Neuronal stem cell (in vitro differentiated cells): ENCODE data around the gene ZDHHC11.
"Not testable (repeated sequence)": the region's sequence is repeated elsewhere in the genome, so short reads cannot be mapped to it uniquely, and the experiment has no call there.

ENCODE experiments used
- DNase-seq: peaks from one replicate; pipeline ENCODE4 v3.0.0-alpha.2; 2013; ENCODE audit warnings: low spot score
- H2AFZ ChIP-seq: one replicate; pipeline ENCODE4 v1.6.1; 2013; ENCODE audit warnings: mild to moderate bottlenecking, low read length, inconsistent platforms
- H2AK5ac ChIP-seq: 2 replicates; pipeline ENCODE4 v1.6.1; 2013; ENCODE audit warnings: low read depth, mild to moderate bottlenecking, inconsistent platforms, low read length, moderate library complexity, mixed read lengths
- H2BK120ac ChIP-seq: 2 replicates; pipeline ENCODE4 v1.6.1; 2013; ENCODE audit warnings: low read depth, mild to moderate bottlenecking, inconsistent platforms, low read length, moderate library complexity, mixed read lengths
- H2BK12ac ChIP-seq: one replicate; pipeline ENCODE4 v1.6.1; 2013; ENCODE audit warnings: low read length, inconsistent platforms
- H2BK15ac ChIP-seq: 2 replicates; pipeline ENCODE4 v1.6.1; 2013; ENCODE audit warnings: mild to moderate bottlenecking, low read length, inconsistent platforms, mixed read lengths
- H2BK5ac ChIP-seq: one replicate; pipeline ENCODE4 v1.6.1; 2013; ENCODE audit warnings: inconsistent platforms, mild to moderate bottlenecking, low read length, moderate library complexity
- H3K14ac ChIP-seq: one replicate; pipeline ENCODE4 v1.6.1; 2013; ENCODE audit warnings: low read length, inconsistent platforms
- H3K18ac ChIP-seq: 2 replicates; pipeline ENCODE4 v1.6.1; 2013; ENCODE audit warnings: low read length, inconsistent platforms
- H3K23ac ChIP-seq: 2 replicates; pipeline ENCODE4 v1.6.1; 2013; ENCODE audit warnings: low read depth, mild to moderate bottlenecking, mixed read lengths, low read length, inconsistent platforms; ENCODE audit not compliant: poor library complexity
- H3K27ac ChIP-seq: replicated peaks from 3 replicates; pipeline ENCODE4 v1.5.1; 2013; ENCODE audit warnings: low read length, inconsistent platforms
- H3K27me3 ChIP-seq, 3 experiments: 2 replicates each; pipeline ENCODE4 v1.6.1; 2013; ENCODE audit warnings: low read length in 3 of 3, mild to moderate bottlenecking in 2 of 3, inconsistent platforms in 1 of 3, low read depth in 1 of 3, mixed read lengths in 1 of 3, moderate library complexity in 1 of 3; ENCODE audit not compliant: control insufficient read depth in 3 of 3, insufficient read depth in 3 of 3
- H3K36me3 ChIP-seq, 2 donors: replicated peaks in 1 of 2; 2 replicates each; pipeline ENCODE4 v1.6.1; 2013; ENCODE audit warnings: low read length in 2 of 2; ENCODE audit not compliant: control insufficient read depth in 2 of 2, insufficient read depth in 2 of 2
- H3K4ac ChIP-seq: 2 replicates; pipeline ENCODE4 v1.6.1; 2013; ENCODE audit warnings: inconsistent platforms, mild to moderate bottlenecking, low read length, moderate library complexity
- H3K4me1 ChIP-seq, 2 donors: 1 replicate in 1 of 2; 2 replicates in 1 of 2; pipeline ENCODE4 v1.6.1; 2013; ENCODE audit warnings: low read length in 2 of 2, low read depth in 1 of 2; ENCODE audit not compliant: control insufficient read depth in 2 of 2, insufficient read depth in 1 of 2
- H3K4me2 ChIP-seq: one replicate; pipeline ENCODE4 v1.6.1; 2013; ENCODE audit warnings: mild to moderate bottlenecking, low read length, inconsistent platforms; ENCODE audit not compliant: insufficient read depth, poor library complexity, severe bottlenecking
- H3K4me3 ChIP-seq, 2 donors: 2 replicates each; pipeline ENCODE4 v1.5.1; 2013; ENCODE audit warnings: low read length in 2 of 2, mild to moderate bottlenecking in 2 of 2, inconsistent platforms in 1 of 2, moderate library complexity in 1 of 2
- H3K79me1 ChIP-seq: one replicate; pipeline ENCODE4 v1.6.1; 2013; ENCODE audit warnings: low read depth, mild to moderate bottlenecking, inconsistent platforms, low read length, moderate library complexity
- H3K9ac ChIP-seq: one replicate; pipeline ENCODE4 v1.6.1; 2013; ENCODE audit warnings: mild to moderate bottlenecking, low read depth, low read length, inconsistent platforms; ENCODE audit not compliant: poor library complexity
- H3K9me3 ChIP-seq, 2 donors: replicated peaks in 1 of 2; 2 replicates each; pipeline versions ENCODE3 to v1.6.1; 2013; ENCODE audit warnings: low read length in 2 of 2, mild to moderate bottlenecking in 2 of 2, inconsistent platforms in 1 of 2, low read depth in 1 of 2, mixed read lengths in 1 of 2, moderate library complexity in 1 of 2; ENCODE audit not compliant: control insufficient read depth in 2 of 2, insufficient read depth in 1 of 2
- H4K8ac ChIP-seq: one replicate; pipeline ENCODE4 v1.6.1; 2013; ENCODE audit warnings: low read depth, mild to moderate bottlenecking, inconsistent platforms, low read length, moderate library complexity
- H4K91ac ChIP-seq: one replicate; pipeline ENCODE4 v1.6.1; 2013; ENCODE audit warnings: low read length, low read depth, mild to moderate bottlenecking, inconsistent platforms; ENCODE audit not compliant: poor library complexity
- WGBS, 2 donors: extraction: QIAGEN DNeasy Blood & Tissue Kit; methylation state at CpG; one replicate each; pipeline ENCODE4 v1.1.7; 2013; ENCODE audit warnings: missing lambda C conversion rate in 2 of 2, mixed read lengths in 1 of 2; ENCODE audit not compliant: insufficient read length in 2 of 2, insufficient replicate concordance in 1 of 2; ENCODE audit errors: extremely low coverage in 2 of 2; 5-methylcytosine and 5-hydroxymethylcytosine counted together

Gene ZDHHC11

GRCh38 chr5:785181-785705 lies 65.5 kb downstream of the ZDHHC11 start:
- not testable (repeated sequence) for H3K4ac ChIP-seq, H3K79me1 ChIP-seq, H3K23ac ChIP-seq, H4K91ac ChIP-seq, DNase-seq, H2BK120ac ChIP-seq, H3K36me3 ChIP-seq, H3K27ac ChIP-seq, H4K8ac ChIP-seq, H2BK12ac ChIP-seq, H2AK5ac ChIP-seq, H3K4me1 ChIP-seq
- peak overlapping the region; percentile 81 for H2BK15ac ChIP-seq
- peak overlapping the region; percentile 72 to 86 for H3K4me3 ChIP-seq
- H3K27me3 ChIP-seq = peaks cover 0 to 17% (median 6%) of the 10 kb centered on the region in 3 experiments
- H3K9ac ChIP-seq = peak overlapping the region; percentile 96
- H3K14ac ChIP-seq = peak overlapping the region; percentile 97
- peak overlapping the region; percentile 100 for H3K4me2 ChIP-seq
- no CpG with 5 or more reads among the region's 43 CpGs for WGBS, 2 donors
- peaks cover 7 to 17% of the 10 kb centered on the region in 2 donors for H3K9me3 ChIP-seq
- H3K18ac ChIP-seq = peak overlapping the region; percentile 88
- peak overlapping the region; percentile 7 for H2BK5ac ChIP-seq
- peak overlapping the region; percentile 96 for H2AFZ ChIP-seq

DNA sequence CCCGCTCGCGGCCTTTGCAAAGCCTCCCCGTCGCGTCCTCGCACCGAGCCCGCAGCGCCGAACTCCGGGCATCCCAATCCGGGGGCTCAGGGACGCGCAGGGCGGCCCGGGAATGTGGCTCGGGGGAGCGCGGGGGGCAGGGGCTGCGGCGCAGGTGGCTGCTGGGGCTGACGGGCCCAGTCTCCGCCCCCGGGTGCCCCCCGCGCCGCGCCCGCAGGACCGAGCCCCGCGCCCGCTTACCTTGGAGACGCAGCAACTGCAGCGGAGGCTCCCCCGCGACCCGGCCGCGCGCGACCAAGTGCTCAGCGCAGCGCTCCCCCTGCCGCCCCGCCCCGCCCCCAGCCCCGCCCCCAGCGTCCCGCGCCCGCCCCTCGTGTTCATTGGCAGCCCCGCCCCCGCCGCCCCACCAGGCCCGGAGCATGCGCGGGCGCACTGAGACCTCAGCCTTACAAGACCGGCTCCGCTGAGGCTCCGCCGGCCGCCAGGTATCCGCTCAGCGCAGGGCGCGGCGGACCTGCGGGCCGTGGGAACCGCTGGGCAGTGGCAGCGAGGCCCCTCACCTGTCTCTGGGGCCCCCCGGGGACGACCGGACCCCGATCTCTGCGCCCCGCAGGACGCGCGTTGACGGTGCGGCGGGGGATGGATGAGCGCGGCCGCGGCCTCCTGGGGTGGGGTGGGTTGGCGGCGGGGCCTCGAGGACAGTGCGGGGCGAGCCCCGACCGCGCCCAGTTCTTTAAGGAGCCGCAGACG lies 66.2 kb downstream of the ZDHHC11 start, which contains the start of gene ZDHHC11B:
Gene ZDHHC11B, minus strand, starts transcription at position 302 of the 750 bp plus-strand sequence. CDS start 17,810 bp downstream, outside the sequence.
- H3K4me3 ChIP-seq = peak within 1 kb of the TSS; percentile 72 to 86
- peak within 1 kb of the TSS; percentile 81 for H2BK15ac ChIP-seq
- peak within 1 kb of the TSS; percentile 96 for H2AFZ ChIP-seq
- H3K9ac ChIP-seq = peak within 1 kb of the TSS; percentile 96
- H3K18ac ChIP-seq = peak within 1 kb of the TSS; percentile 100
- no CpG with 5 or more reads among the region's 101 CpGs for WGBS, 2 donors
- not testable (repeated sequence) for H4K8ac ChIP-seq, H3K36me3 ChIP-seq, H3K27ac ChIP-seq, H3K4me1 ChIP-seq, H3K79me1 ChIP-seq, H4K91ac ChIP-seq
- H3K4ac ChIP-seq = peak within 1 kb of the TSS; percentile 97
- peak within 1 kb of the TSS; percentile 97 for H3K14ac ChIP-seq
- H2AK5ac ChIP-seq = peak within 1 kb of the TSS; percentile 37
- H2BK120ac ChIP-seq = peak within 1 kb of the TSS; percentile 61
- peak within 1 kb of the TSS; percentile 66 for H2BK5ac ChIP-seq
- H3K23ac ChIP-seq = peak within 1 kb of the TSS; percentile 73
- H3K9me3 ChIP-seq = peaks cover 7 to 10% of the 10 kb centered on the region in 2 donors
- peak within 1 kb of the TSS; percentile 100 for H3K4me2 ChIP-seq
- peaks cover 0 to 17% (median 6%) of the 10 kb centered on the region in 3 experiments for H3K27me3 ChIP-seq
- H2BK12ac ChIP-seq = peak within 1 kb of the TSS; percentile 41
- peak; percentile 88 for DNase-seq

DNA sequence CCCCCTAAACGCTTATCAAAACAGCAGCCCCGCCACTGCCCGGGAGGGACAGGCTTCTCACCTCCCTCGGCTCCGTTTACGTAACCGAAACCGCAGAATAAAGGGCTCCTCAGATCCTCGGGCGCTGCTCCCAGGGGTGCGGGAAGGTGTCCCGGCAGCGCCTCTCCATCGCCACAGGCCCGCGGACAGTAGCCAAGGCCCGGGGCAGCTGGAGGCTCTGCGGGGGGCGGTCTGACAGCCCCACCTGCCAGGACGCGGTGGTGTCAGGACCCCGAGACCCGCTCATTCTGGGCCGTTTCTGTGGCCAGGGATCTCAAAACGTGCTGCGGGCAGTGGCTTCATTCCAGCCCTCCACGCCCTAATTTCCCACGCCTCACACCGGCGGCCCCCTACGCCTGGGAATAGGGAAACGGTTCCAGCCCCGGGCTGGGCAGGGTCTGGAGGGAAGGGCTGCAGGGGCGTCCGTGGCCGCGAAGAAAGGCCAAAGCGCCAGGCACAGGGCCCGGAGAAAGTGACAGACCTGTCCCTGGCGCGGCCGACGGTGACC lies 66.8 kb downstream of the ZDHHC11 start:
- H3K9ac ChIP-seq = peak overlapping the region; percentile 60
- H3K14ac ChIP-seq = peak overlapping the region; percentile 89
- H3K27me3 ChIP-seq = peaks cover 0 to 17% (median 6%) of the 10 kb centered on the region in 3 experiments
- H2BK5ac ChIP-seq = peak overlapping the region; percentile 66
- not testable (repeated sequence) for H3K79me1 ChIP-seq, H4K8ac ChIP-seq, H3K27ac ChIP-seq, DNase-seq, H3K4me1 ChIP-seq, H3K9me3 ChIP-seq, H4K91ac ChIP-seq, H3K36me3 ChIP-seq
- H3K4me2 ChIP-seq = peak overlapping the region; percentile 99
- H2BK120ac ChIP-seq = peak overlapping the region; percentile 61
- peak overlapping the region; percentile 96 for H2AFZ ChIP-seq
- peak overlapping the region; percentile 97 for H3K4ac ChIP-seq
- H2BK15ac ChIP-seq = peak overlapping the region; percentile 49
- peak overlapping the region; percentile 41 for H2BK12ac ChIP-seq
- H3K4me3 ChIP-seq = peak overlapping the region; percentile 69 to 72
- WGBS, 2 donors = no CpG with 5 or more reads among the region's 43 CpGs
- peak overlapping the region; percentile 37 for H2AK5ac ChIP-seq
- peak overlapping the region; percentile 73 for H3K23ac ChIP-seq
- H3K18ac ChIP-seq = peak overlapping the region; percentile 96
